Peyer's patch (tissue), 4 donors: ENCODE data around the gene NANS.

Experiments
- POLR2A ChIP-seq, 2 donors: fragments of 450-650 bp; IDR thresholded peaks; one replicate each; pipeline ENCODE4 v1.5.1; 2017; ENCODE audit warnings: antibody characterized with exemption in 2 of 2, mild to moderate bottlenecking in 2 of 2, moderate library complexity in 2 of 2
- TF ChIP-seq, protein P1 (sequence below), 6 experiments: fragments of 450-650 bp in 4 of 6; fragments of 200-600 bp in 2 of 6; sonication (generic) in 1 of 6; IDR thresholded peaks; one replicate each; pipeline ENCODE4 v1.5.1; 2017 to 2019; ENCODE audit warnings: antibody characterized with exemption in 6 of 6, mild to moderate bottlenecking in 3 of 6, moderate library complexity in 1 of 6

DNA sequence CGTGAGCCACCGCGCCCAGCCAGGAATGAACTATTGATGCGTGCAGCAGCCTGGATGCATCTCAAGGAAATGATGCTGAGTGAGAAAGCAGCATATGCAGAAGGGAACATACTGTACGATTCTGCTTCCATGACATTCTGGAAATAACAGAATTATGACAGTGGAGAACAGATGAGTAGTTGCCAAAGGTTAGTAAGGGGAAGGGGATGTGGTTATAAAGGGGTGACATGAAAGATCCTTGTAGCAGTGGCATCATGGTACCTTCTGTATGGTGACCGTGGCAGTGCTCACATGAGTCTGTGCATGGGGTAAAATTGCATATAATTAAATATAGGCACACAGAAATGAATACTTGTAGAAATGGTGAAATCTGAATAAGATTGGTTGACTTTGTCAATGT, 13.0 kb downstream of the NANS start:
- no peak for TF ChIP-seq POLR2A (IDR thresholded peaks at IDR 0.05)
- TF ChIP-seq, protein P1, sequence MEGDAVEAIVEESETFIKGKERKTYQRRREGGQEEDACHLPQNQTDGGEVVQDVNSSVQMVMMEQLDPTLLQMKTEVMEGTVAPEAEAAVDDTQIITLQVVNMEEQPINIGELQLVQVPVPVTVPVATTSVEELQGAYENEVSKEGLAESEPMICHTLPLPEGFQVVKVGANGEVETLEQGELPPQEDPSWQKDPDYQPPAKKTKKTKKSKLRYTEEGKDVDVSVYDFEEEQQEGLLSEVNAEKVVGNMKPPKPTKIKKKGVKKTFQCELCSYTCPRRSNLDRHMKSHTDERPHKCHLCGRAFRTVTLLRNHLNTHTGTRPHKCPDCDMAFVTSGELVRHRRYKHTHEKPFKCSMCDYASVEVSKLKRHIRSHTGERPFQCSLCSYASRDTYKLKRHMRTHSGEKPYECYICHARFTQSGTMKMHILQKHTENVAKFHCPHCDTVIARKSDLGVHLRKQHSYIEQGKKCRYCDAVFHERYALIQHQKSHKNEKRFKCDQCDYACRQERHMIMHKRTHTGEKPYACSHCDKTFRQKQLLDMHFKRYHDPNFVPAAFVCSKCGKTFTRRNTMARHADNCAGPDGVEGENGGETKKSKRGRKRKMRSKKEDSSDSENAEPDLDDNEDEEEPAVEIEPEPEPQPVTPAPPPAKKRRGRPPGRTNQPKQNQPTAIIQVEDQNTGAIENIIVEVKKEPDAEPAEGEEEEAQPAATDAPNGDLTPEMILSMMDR (IDR thresholded peaks at IDR 0.05) = no peak
